Immature natural killer cell (primary cell): ENCODE data around the gene SP8. TPM values are rescaled to one million over a fixed set of nuclear protein-coding genes. Genes with fewer than 3 reads are reported as not detected.
A peak's percentile ranks its signal among the peaks of the same experiment; 100 is the strongest.
"Not testable (repeated sequence)": the region's sequence is repeated elsewhere in the genome, so short reads cannot be mapped to it uniquely, and the experiment has no call there.

Experiments
- DNase-seq, 3 donors: peaks; one replicate each; pipeline ENCODE4 v3.0.0; 2022; ENCODE audit warnings: mixed read lengths in 1 of 3
- H3K27ac Mint-ChIP-seq, 6 donors: one replicate each; pipeline ENCODE4 v1.8.0; 2020; ENCODE audit warnings: mixed read lengths in 6 of 6, mild to moderate bottlenecking in 5 of 6, inconsistent platforms in 4 of 6, moderate library complexity in 3 of 6
- H3K27me3 Mint-ChIP-seq, 3 donors: one replicate each; pipeline ENCODE4 v1.8.0; 2020 to 2021; ENCODE audit warnings: low read depth in 3 of 3, mild to moderate bottlenecking in 3 of 3, mixed read lengths in 3 of 3, moderate library complexity in 3 of 3, inconsistent platforms in 1 of 3
- H3K36me3 Mint-ChIP-seq, 3 donors: one replicate each; pipeline ENCODE4 v1.8.0; 2020; ENCODE audit warnings: mixed read lengths in 3 of 3, inconsistent platforms in 2 of 3, mild to moderate bottlenecking in 2 of 3
- H3K4me1 Mint-ChIP-seq, 2 donors: one replicate each; pipeline ENCODE4 v1.8.0; 2020; ENCODE audit warnings: inconsistent platforms in 2 of 2, mild to moderate bottlenecking in 2 of 2, mixed read lengths in 2 of 2, moderate library complexity in 1 of 2
- H3K4me3 Mint-ChIP-seq, 5 donors: one replicate each; pipeline ENCODE4 v1.8.0; 2020; ENCODE audit warnings: mild to moderate bottlenecking in 5 of 5, mixed read lengths in 5 of 5, inconsistent platforms in 3 of 5, moderate library complexity in 3 of 5
- H3K9me3 Mint-ChIP-seq, 6 donors: one replicate each; pipeline ENCODE4 v1.8.0; 2020; ENCODE audit warnings: mild to moderate bottlenecking in 6 of 6, mixed read lengths in 6 of 6, inconsistent platforms in 4 of 6, moderate library complexity in 3 of 6
- polyA plus RNA-seq, 3 donors: library from polyadenylated mRNA; unstranded; fragments of 300-500 nt; fragmentation: Illumina TruSeq; gene quantifications; one replicate each; pipeline ENCODE4 v1.2.3, GENCODE V29; 2021

Gene SP8
- polyA plus RNA-seq = not detected

GRCh38 chr7:20786779-20787659 is at the start of gene SP8:
TSS of gene SP8 (minus strand) at chr7:20786886. CDS start at chr7:20786798, 88 bp downstream.
- H3K27me3 Mint-ChIP-seq = peaks cover 48 to 67% (median 62%) of the 10 kb centered on the region in 3 donors
- H3K27ac Mint-ChIP-seq = no peak within 1 kb of the TSS
- peak within 1 kb of the TSS; percentile 69 to 81 (median 73) for H3K4me3 Mint-ChIP-seq
- H3K4me1 Mint-ChIP-seq = peaks cover 18 to 33% of the 10 kb centered on the region in 2 donors
- DNase-seq = no peak
- H3K36me3 Mint-ChIP-seq = peaks cover 3 to 9% (median 6%) of the 10 kb centered on the region in 3 donors
- H3K9me3 Mint-ChIP-seq = peaks cover 7 to 46% (median 24%) of the 10 kb centered on the region in 6 donors

GRCh38 chr7:20836424-20836823 is 49.7 kb upstream of the SP8 start:
- H3K27me3 Mint-ChIP-seq, H3K4me3 Mint-ChIP-seq, H3K9me3 Mint-ChIP-seq, H3K27ac Mint-ChIP-seq, DNase-seq, H3K4me1 Mint-ChIP-seq, H3K36me3 Mint-ChIP-seq: not testable (repeated sequence)

- no peak for DNase-seq
- Mint-ChIP-seq H3K4me1 (no peaks in the 10 kb centered on the region), H3K9me3 (peaks cover 0 to 2% (median 0%) of the 10 kb centered on the region in 6 donors), H3K36me3 (no peaks in the 10 kb centered on the region), H3K27ac (no peak overlapping the region), H3K27me3 (peaks cover 3 to 5% (median 5%) of the 10 kb centered on the region in 3 donors), H3K4me3 (no peak overlapping the region)
Measured at GRCh38 chr7:20835111-20835750, 48.5 kb upstream of the SP8 start.

- Mint-ChIP-seq H3K36me3 (no peaks in the 10 kb centered on the region), H3K27ac (no peak overlapping the region), H3K27me3 (peaks cover 3 to 5% (median 5%) of the 10 kb centered on the region in 3 donors), H3K9me3 (peaks cover 0 to 2% (median 0%) of the 10 kb centered on the region in 6 donors), H3K4me3 (no peak overlapping the region), H3K4me1 (no peaks in the 10 kb centered on the region)
- no peak for DNase-seq
Measured at GRCh38 chr7:20834656-20835055, 48.0 kb upstream of the SP8 start.

- H3K9me3 Mint-ChIP-seq = peaks cover 0 to 4% (median 0%) of the 10 kb centered on the region in 6 donors
- H3K36me3 Mint-ChIP-seq = no peaks in the 10 kb centered on the region
- H3K27me3 Mint-ChIP-seq = peaks cover 3 to 5% (median 3%) of the 10 kb centered on the region in 3 donors
- no peak for DNase-seq
- no peaks in the 10 kb centered on the region for H3K4me1 Mint-ChIP-seq
- no peak overlapping the region for H3K4me3 Mint-ChIP-seq
- no peak overlapping the region for H3K27ac Mint-ChIP-seq
Measured at GRCh38 chr7:20831956-20832355, 45.3 kb upstream of the SP8 start.

GRCh38 chr7:20831451-20831850 is 44.8 kb upstream of the SP8 start:
- Mint-ChIP-seq H3K36me3 (no peaks in the 10 kb centered on the region), H3K9me3 (peaks cover 0 to 4% (median 0%) of the 10 kb centered on the region in 6 donors), H3K4me3 (no peak overlapping the region), H3K4me1 (no peaks in the 10 kb centered on the region), H3K27ac (no peak overlapping the region), H3K27me3 (peaks cover 3 to 5% (median 3%) of the 10 kb centered on the region in 3 donors)
- DNase-seq = no peak

GRCh38 chr7:20828947-20829346 is 42.3 kb upstream of the SP8 start:
- Mint-ChIP-seq H3K36me3 (no peaks in the 10 kb centered on the region), H3K4me1 (no peaks in the 10 kb centered on the region), H3K4me3 (no peak overlapping the region), H3K9me3 (peaks cover 0 to 4% (median 0%) of the 10 kb centered on the region in 6 donors), H3K27me3 (peaks cover 0 to 3% (median 3%) of the 10 kb centered on the region in 3 donors), H3K27ac (no peak overlapping the region)
- DNase-seq = no peak

- Mint-ChIP-seq H3K27ac (no peak overlapping the region), H3K4me3 (no peak overlapping the region), H3K4me1 (no peaks in the 10 kb centered on the region), H3K9me3 (peaks cover 0 to 4% (median 0%) of the 10 kb centered on the region in 6 donors), H3K27me3 (no peaks in the 10 kb centered on the region), H3K36me3 (no peaks in the 10 kb centered on the region)
- DNase-seq = no peak
Measured at GRCh38 chr7:20827172-20827571, 40.5 kb upstream of the SP8 start.

- Mint-ChIP-seq H3K9me3 (peaks cover 0 to 7% (median 0%) of the 10 kb centered on the region in 6 donors), H3K27me3 (no peaks in the 10 kb centered on the region), H3K4me3 (no peak overlapping the region), H3K4me1 (no peaks in the 10 kb centered on the region), H3K36me3 (no peaks in the 10 kb centered on the region), H3K27ac (no peak overlapping the region)
- no peak for DNase-seq
Measured at GRCh38 chr7:20826243-20826642, 39.6 kb upstream of the SP8 start.

GRCh38 chr7:20825555-20825954 is 38.9 kb upstream of the SP8 start:
- H3K27ac Mint-ChIP-seq = no peak overlapping the region
- H3K27me3 Mint-ChIP-seq = no peaks in the 10 kb centered on the region

GRCh38 chr7:20821390-20821789 is 34.7 kb upstream of the SP8 start:
- not testable (repeated sequence) for DNase-seq, H3K9me3 Mint-ChIP-seq, H3K27me3 Mint-ChIP-seq, H3K36me3 Mint-ChIP-seq, H3K4me1 Mint-ChIP-seq, H3K4me3 Mint-ChIP-seq, H3K27ac Mint-ChIP-seq

More at GRCh38 chr7:20825555-20825954, 38.9 kb upstream of the SP8 start:
- H3K4me3 Mint-ChIP-seq = no peak overlapping the region
- H3K9me3 Mint-ChIP-seq = peaks cover 0 to 7% (median 0%) of the 10 kb centered on the region in 6 donors
- DNase-seq = no peak
- H3K4me1 Mint-ChIP-seq = no peaks in the 10 kb centered on the region
- H3K36me3 Mint-ChIP-seq = no peaks in the 10 kb centered on the region

- no peak overlapping the region for H3K4me3 Mint-ChIP-seq
- no peak overlapping the region for H3K27ac Mint-ChIP-seq
- peaks cover 0 to 9% (median 3%) of the 10 kb centered on the region in 3 donors for H3K27me3 Mint-ChIP-seq
- no peaks in the 10 kb centered on the region for H3K36me3 Mint-ChIP-seq
- H3K4me1 Mint-ChIP-seq = no peaks in the 10 kb centered on the region
- H3K9me3 Mint-ChIP-seq = peaks cover 0 to 4% (median 0%) of the 10 kb centered on the region in 6 donors
- no peak for DNase-seq
Measured at GRCh38 chr7:20816372-20816959, 29.8 kb upstream of the SP8 start.

- Mint-ChIP-seq H3K4me3 (no peak overlapping the region), H3K4me1 (peaks cover 0 to 5% of the 10 kb centered on the region in 2 donors), H3K27ac (no peak overlapping the region), H3K27me3 (peaks cover 5 to 12% (median 5%) of the 10 kb centered on the region in 3 donors), H3K9me3 (peaks cover 0 to 6% (median under 1%) of the 10 kb centered on the region in 6 donors), H3K36me3 (no peaks in the 10 kb centered on the region)
- no peak for DNase-seq
Measured at GRCh38 chr7:20804345-20804744, 17.7 kb upstream of the SP8 start.
